Neural progenitor cell (in vitro differentiated cells): ENCODE results near the gene PDXP. TPM values are rescaled to one million over a fixed set of nuclear protein-coding genes. Genes with fewer than 3 reads are reported as not detected.

Experiments
- DNase-seq: peaks from one replicate; pipeline ENCODE4 v3.0.0-alpha.2; 2016; ENCODE audit warnings: low spot score
- H2AFZ ChIP-seq: fragments of 200-600 bp; sonication (generic); replicated peaks from 2 replicates; pipeline ENCODE4 v1.6.1; 2016; ENCODE audit warnings: antibody characterized with exemption
- H3F3A ChIP-seq: fragments of 200-600 bp; sonication (generic); 2 replicates; pipeline ENCODE4 v1.6.1; 2016; ENCODE audit warnings: antibody characterized with exemption, low read depth
- H3K27ac ChIP-seq: fragments of 200-600 bp; sonication (generic); 2 replicates; pipeline ENCODE4 v1.5.1; 2016; ENCODE audit warnings: mild to moderate bottlenecking
- H3K27me3 ChIP-seq: fragments of 200-600 bp; sonication (generic); 2 replicates; pipeline ENCODE4 v1.6.1; 2016; ENCODE audit warnings: mild to moderate bottlenecking, moderate library complexity
- H3K36me3 ChIP-seq: fragments of 200-600 bp; sonication (generic); 2 replicates; pipeline ENCODE4 v1.5.1; 2016
- H3K4me1 ChIP-seq: fragments of 200-600 bp; sonication (generic); 2 replicates; pipeline ENCODE4 v1.6.1; 2016; ENCODE audit warnings: mixed run types
- H3K4me2 ChIP-seq: fragments of 200-600 bp; sonication (generic); 2 replicates; pipeline ENCODE4 v1.6.1; 2016
- H3K4me3 ChIP-seq: fragments of 200-600 bp; sonication (generic); 2 replicates; pipeline ENCODE4 v1.5.1; 2016
- H3K79me2 ChIP-seq: fragments of 200-600 bp; sonication (generic); 2 replicates; pipeline ENCODE4 v1.6.1; 2016; ENCODE audit warnings: low read depth
- H3K9ac ChIP-seq: fragments of 200-600 bp; sonication (generic); 2 replicates; pipeline ENCODE4 v1.6.1; 2016
- H3K9me3 ChIP-seq: fragments of 200-600 bp; sonication (generic); 2 replicates; pipeline ENCODE4 v1.5.1; 2016; ENCODE audit warnings: low read depth
- H4K20me1 ChIP-seq: fragments of 200-600 bp; sonication (generic); 2 replicates; pipeline ENCODE4 v1.6.1; 2016; ENCODE audit warnings: low read depth
- H3K27ac Mint-ChIP-seq: 3 replicates; pipeline ENCODE4 v1.8.0; 2021; ENCODE audit warnings: mixed read lengths
- H3K27me3 Mint-ChIP-seq: 2 replicates; pipeline ENCODE4 v1.8.0; 2022; ENCODE audit warnings: low read depth, mild to moderate bottlenecking, inconsistent platforms, moderate library complexity, mixed read lengths; ENCODE audit not compliant: insufficient read depth
- H3K36me3 Mint-ChIP-seq: 3 replicates; pipeline ENCODE4 v1.8.0; 2021; ENCODE audit warnings: mixed read lengths
- H3K4me1 Mint-ChIP-seq: 3 replicates; pipeline ENCODE4 v1.8.0; 2021; ENCODE audit warnings: mixed read lengths
- H3K4me3 Mint-ChIP-seq: 3 replicates; pipeline ENCODE4 v1.8.0; 2021; ENCODE audit warnings: mild to moderate bottlenecking, moderate library complexity, mixed read lengths
- H3K9me3 Mint-ChIP-seq: 3 replicates; pipeline ENCODE4 v1.8.0; 2020; ENCODE audit warnings: mixed read lengths
- EZH2 ChIP-seq: fragments of 200-600 bp; sonication (generic); IDR thresholded peaks from 2 replicates; pipeline ENCODE4 v1.6.1; 2017; ENCODE audit warnings: antibody characterized with exemption, mild to moderate bottlenecking, moderate library complexity
- EZH2phosphoT487 ChIP-seq: fragments of 200-600 bp; sonication (generic); IDR thresholded peaks from 2 replicates; pipeline ENCODE4 v1.6.1; 2017; ENCODE audit warnings: antibody characterized with exemption
- total RNA-seq: library from RNA; depleted of rRNA; stranded (reverse); fragments of >200 nt; gene quantifications from 2 replicates; pipeline ENCODE4 v1.2.3, GENCODE V29; 2015; ENCODE audit warnings: low replicate concordance
- TF ChIP-seq, protein P1 (sequence below): fragments of 200-600 bp; sonication (generic); IDR thresholded peaks from 2 replicates; pipeline ENCODE4 v1.5.1; 2017; ENCODE audit warnings: antibody characterized with exemption, mild to moderate bottlenecking

The PDXP gene
- total RNA-seq, 1 donor from 2014 or later, result 25.1 TPM

- no peak overlapping the region for H3K4me3 ChIP-seq
- H3K4me2 ChIP-seq, result no peak overlapping the region
- no peaks in the 10 kb centered on the region for H4K20me1 ChIP-seq
- TF ChIP-seq EZH2phosphoT487, result no peak
- TF ChIP-seq EZH2, result no peak
- TF ChIP-seq, protein P1, sequence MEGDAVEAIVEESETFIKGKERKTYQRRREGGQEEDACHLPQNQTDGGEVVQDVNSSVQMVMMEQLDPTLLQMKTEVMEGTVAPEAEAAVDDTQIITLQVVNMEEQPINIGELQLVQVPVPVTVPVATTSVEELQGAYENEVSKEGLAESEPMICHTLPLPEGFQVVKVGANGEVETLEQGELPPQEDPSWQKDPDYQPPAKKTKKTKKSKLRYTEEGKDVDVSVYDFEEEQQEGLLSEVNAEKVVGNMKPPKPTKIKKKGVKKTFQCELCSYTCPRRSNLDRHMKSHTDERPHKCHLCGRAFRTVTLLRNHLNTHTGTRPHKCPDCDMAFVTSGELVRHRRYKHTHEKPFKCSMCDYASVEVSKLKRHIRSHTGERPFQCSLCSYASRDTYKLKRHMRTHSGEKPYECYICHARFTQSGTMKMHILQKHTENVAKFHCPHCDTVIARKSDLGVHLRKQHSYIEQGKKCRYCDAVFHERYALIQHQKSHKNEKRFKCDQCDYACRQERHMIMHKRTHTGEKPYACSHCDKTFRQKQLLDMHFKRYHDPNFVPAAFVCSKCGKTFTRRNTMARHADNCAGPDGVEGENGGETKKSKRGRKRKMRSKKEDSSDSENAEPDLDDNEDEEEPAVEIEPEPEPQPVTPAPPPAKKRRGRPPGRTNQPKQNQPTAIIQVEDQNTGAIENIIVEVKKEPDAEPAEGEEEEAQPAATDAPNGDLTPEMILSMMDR, result no peak
- no peaks in the 10 kb centered on the region for H3K9me3 ChIP-seq
- Mint-ChIP-seq H3K27ac (no peak overlapping the region), H3K27me3 (no peaks in the 10 kb centered on the region), H3K4me3 (no peak overlapping the region), H3K4me1 (no peaks in the 10 kb centered on the region), H3K36me3 (peaks cover 9% of the 10 kb centered on the region), H3K9me3 (no peaks in the 10 kb centered on the region)
- H3K27me3 ChIP-seq, result no peaks in the 10 kb centered on the region
- no peaks in the 10 kb centered on the region for H3K36me3 ChIP-seq
- no peak for DNase-seq
- H3K79me2 ChIP-seq, result no peaks in the 10 kb centered on the region
- H2AFZ ChIP-seq, result no peak overlapping the region
- H3F3A ChIP-seq, result no peaks in the 10 kb centered on the region
- H3K9ac ChIP-seq, result no peak overlapping the region
- no peak overlapping the region for H3K27ac ChIP-seq
- H3K4me1 ChIP-seq, result no peaks in the 10 kb centered on the region
Measured at GRCh38 chr22:37617431-37617830, 41.1 kb upstream of the PDXP start.

DNA sequence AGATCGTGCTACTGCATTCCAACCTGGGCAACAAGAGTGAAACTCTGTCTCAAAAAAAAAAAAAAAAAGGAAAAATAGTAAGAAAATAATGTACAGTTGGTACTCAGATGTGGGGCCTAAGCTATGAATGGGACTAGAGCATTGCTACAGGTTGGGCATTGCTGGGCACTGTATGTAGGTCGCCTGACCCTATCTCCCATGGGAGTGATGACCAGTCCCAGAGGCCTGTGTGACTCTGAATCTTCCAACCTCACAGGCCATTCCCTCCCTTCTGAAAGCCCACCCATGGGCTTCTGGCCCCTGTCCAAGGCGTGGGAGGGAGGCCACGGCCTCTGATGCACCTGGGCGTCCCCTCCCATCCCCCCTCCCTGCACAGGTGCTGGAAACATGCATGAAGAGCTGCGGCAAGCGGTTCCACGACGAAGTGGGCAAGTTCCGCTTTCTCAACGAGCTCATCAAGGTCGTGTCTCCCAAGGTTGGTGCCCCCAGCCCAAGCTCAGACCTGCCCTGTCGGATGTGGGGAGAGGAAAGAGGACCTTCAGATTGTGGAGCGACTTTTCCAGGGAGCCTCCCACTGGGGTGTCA, 40.4 kb upstream of the PDXP start:
- Mint-ChIP-seq H3K36me3 (peaks cover 9% of the 10 kb centered on the region), H3K27me3 (no peaks in the 10 kb centered on the region), H3K4me1 (no peaks in the 10 kb centered on the region), H3K9me3 (no peaks in the 10 kb centered on the region), H3K27ac (no peak overlapping the region), H3K4me3 (no peak overlapping the region)
- peaks cover 2% of the 10 kb centered on the region for H3F3A ChIP-seq
- H3K27me3 ChIP-seq, result no peaks in the 10 kb centered on the region
- no peak for DNase-seq
- no peak overlapping the region for H2AFZ ChIP-seq
- H4K20me1 ChIP-seq, result no peaks in the 10 kb centered on the region
- H3K9me3 ChIP-seq, result no peaks in the 10 kb centered on the region
- H3K4me3 ChIP-seq, result no peak overlapping the region
- no peaks in the 10 kb centered on the region for H3K4me1 ChIP-seq
- H3K27ac ChIP-seq, result no peak overlapping the region
- no peaks in the 10 kb centered on the region for H3K36me3 ChIP-seq
- H3K9ac ChIP-seq, result no peak overlapping the region
- no peak overlapping the region for H3K4me2 ChIP-seq
- H3K79me2 ChIP-seq, result no peaks in the 10 kb centered on the region
- no peak for TF ChIP-seq EZH2
- no peak for TF ChIP-seq EZH2phosphoT487
- TF ChIP-seq, protein P1, result no peak

DNA sequence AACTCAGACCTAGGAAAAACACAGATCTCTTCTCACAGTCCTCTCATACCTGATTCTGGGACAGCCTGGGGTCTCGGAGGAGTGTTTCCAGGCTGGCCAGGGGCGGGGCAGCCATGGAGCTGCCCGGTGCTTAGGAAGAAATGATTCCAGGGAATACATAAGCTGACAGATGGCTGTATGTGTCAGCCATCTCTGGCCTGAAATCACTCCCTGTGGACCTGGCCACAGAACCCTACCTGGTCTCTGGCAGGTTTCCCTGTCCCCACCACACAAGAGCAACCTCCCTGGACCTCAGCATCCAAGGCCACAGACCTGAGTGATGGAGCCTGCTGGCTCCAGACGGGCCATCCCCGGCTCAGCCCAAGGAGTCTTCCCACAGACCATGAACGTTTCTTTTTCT, 39.8 kb upstream of the PDXP start:
- no peak overlapping the region for H3K4me3 Mint-ChIP-seq
- Histone ChIP-seq H3K9ac (no peak overlapping the region), H3K4me3 (no peak overlapping the region), H3K79me2 (no peaks in the 10 kb centered on the region), H3K4me1 (peaks cover 1% of the 10 kb centered on the region), H3K4me2 (no peak overlapping the region), H2AFZ (no peak overlapping the region), H3K9me3 (no peaks in the 10 kb centered on the region), H3K36me3 (no peaks in the 10 kb centered on the region), H3F3A (peaks cover 5% of the 10 kb centered on the region), H3K27ac (no peak overlapping the region), H3K27me3 (no peaks in the 10 kb centered on the region), H4K20me1 (no peaks in the 10 kb centered on the region)
- peaks cover 10% of the 10 kb centered on the region for H3K36me3 Mint-ChIP-seq
- no peaks in the 10 kb centered on the region for H3K27me3 Mint-ChIP-seq
- TF ChIP-seq EZH2 (no peak), EZH2phosphoT487 (no peak)
- TF ChIP-seq, protein P1, result no peak
- H3K27ac Mint-ChIP-seq, result no peak overlapping the region
- no peaks in the 10 kb centered on the region for H3K9me3 Mint-ChIP-seq
- no peak for DNase-seq
- H3K4me1 Mint-ChIP-seq, result peaks cover 2% of the 10 kb centered on the region
